HG03460 (cell line): ENCODE data around the gene TMA7.
A peak's percentile ranks its signal among the peaks of the same experiment; 100 is the strongest.
"Not testable (repeated sequence)": the region's sequence is repeated elsewhere in the genome, so short reads cannot be mapped to it uniquely, and the experiment has no call there.

ENCODE experiments used
- ATAC-seq: cut with Tn5 transposase; IDR thresholded peaks from one replicate; pipeline ENCODE4 v1.9.1; 2021; ENCODE audit not compliant: unreplicated experiment

TMA7 gene

DNA sequence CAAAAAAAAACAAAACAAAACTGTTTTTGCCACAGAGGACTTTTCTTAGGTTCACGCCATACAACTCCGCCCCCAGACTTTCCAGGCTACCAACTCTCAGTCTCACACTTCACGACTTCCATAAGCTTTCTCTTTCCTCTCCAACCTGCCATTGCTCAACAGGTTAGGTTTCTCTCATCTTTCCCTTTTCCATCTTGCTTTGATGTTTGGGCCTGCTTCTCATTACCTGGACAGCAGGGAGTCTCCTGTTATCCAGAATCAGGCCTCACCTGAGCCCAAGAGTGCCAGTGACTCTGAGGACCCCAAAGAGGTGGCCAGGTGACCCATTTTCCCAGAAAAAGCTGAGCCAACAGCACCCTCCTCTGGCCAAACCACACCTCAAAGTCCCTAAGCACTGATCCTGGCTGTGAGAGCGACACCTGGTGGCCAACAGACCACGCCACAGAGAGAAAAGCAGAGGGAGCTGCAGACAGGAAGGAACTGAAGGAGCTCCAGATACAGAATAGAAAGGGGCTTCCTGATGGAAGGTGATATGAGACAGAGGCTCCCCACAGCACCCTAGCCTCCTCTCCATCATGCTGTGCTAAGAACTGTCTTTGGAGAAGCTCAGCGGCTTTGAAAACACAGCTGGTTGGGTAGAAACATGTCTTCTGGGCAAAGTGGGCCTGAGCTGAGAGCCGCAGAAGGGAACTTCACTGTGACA lies 4.1 kb upstream of the TMA7 start:
- peak; percentile 32 for ATAC-seq

DNA sequence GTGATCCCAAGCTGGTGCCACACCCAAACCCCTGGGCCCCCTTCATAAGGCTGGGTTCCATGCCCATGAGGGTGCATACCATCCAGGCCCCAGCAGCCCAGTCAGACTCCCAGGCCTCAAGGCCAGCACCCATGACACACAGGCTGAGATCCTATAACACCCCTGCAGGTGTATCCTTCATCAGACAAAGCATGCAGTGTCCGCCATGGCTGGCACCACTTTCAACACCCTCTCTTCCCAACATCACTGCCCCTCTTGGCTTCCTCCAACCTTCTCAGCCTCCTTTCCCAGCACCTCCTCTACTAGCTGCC lies 3.6 kb upstream of the TMA7 start:
- no peak for ATAC-seq

DNA sequence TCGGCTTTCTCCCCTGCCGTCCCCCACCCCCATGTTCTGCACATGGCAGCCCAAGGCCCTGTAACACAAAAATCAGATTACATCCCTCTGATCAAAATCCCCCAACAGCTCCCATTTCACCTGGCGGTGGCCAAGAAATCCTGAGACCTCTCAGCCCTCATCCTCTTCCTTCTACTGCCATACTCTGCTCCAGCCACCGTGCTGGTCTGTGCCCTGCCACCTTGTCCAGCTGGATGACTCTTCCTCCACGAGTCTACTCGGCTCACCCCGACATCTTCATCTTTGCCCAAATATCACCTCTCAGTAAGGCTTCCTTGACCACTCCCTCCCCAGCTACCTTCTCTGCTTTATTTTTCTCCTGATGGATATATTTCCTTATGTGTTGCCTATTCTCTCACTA lies 3.2 kb upstream of the TMA7 start:
- no peak for ATAC-seq

DNA sequence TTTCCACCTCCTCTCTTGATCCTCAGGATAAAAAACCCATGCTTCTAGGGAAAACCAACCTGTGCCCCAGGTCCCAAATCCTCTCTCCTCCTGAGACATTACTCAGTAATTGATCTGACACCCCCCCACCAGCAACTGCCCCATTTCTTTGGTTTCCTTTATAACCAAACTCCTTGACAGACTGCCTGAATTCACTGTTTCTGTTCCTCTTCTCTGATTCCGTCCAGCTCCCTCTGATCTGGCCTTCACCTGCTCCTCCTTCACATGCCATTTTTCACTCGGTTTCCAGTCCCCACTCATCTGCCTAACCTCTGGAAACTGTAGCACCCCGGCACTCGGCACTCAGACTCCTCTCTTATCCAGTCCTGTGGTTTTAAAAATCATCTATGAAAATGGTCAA lies 2.2 kb upstream of the TMA7 start:
- ATAC-seq, result no peak

DNA sequence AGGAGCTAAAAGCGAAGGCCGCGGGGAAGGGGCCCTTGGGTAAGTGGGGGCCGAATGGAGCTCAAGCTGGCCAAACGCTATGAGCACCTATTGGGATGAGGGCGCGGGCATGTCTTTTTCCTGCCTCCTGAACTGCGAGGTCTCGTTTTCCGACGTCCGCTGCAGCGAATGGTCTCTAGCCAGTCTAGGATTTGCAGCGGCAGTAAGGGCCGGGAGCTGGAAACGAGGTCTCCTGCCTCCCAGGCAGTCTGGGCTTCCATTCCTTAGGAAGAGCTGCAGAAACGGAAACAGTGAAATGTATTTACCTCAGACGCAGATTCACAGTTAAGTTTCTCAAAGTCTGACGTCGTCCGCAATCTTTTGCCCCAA lies 517 bp downstream of the TMA7 start:
- peak; percentile 8 for ATAC-seq

DNA sequence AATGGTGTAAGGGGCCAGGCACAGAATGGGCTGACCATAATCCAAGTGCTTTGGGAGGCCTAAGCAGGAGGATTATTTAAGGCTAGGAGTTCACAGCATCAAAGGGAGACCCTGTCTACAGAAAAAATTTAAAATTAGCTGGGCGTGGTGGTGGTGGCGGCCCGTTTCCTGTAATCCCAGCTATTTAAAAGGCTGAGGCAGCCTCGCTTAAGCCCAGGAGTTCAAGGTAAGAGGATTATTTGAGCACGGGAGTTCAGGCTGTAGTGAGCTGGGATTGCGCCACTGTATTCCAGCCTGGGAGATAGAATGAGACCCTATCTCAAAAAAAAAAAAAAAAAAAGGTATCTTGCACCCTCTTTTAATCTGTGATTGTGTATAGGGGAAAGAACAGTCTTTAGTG lies 1.9 kb downstream of the TMA7 start:
- ATAC-seq, result no peak

DNA sequence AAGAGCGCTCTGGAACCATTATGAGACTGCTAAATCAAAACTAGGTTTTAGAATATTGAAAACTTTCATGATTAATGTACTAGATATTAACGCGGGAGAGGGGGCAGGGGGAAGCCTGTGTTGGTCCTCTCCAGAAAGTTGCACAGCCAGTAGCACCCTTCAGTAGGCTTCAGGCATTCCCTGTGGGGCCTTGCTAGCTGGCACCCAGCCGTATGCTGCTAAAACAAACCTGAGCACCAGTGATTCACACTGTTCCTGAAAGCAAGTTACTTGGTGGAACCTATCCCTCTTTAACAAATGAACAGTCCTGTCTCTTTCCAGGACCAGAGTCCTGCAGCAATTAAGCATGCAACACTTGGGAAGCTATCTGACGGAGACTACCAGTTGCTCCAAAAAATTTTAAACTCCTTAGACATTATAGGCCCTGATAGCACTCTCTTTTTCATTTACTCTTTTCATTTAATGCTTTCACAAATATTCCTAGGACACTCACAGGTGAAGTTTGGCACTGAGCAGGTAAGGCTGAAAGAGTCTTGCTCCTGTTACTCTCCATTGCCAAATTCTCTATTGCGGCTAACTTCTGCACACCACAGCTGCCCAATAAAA lies 5.3 kb downstream of the TMA7 start:
- no peak for ATAC-seq

DNA sequence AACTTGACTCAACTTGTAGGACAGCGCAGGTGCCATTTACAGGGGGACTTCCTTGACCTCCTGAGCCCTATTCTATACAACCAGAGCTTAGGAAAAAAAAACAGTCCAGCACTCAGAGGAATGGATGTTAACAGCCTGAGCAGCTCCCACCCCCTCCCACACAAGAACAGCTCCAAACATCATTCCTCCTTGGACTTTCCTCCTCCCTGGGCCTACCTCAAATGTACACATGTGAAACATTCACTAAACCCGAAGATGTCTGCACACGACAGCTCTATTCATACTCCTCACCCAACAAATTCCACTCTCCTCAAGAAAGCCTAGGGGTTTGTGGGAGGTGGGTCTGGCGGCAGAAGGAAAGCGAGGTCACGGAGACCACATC lies 6.0 kb downstream of the TMA7 start:
- ATAC-seq, result no peak

DNA sequence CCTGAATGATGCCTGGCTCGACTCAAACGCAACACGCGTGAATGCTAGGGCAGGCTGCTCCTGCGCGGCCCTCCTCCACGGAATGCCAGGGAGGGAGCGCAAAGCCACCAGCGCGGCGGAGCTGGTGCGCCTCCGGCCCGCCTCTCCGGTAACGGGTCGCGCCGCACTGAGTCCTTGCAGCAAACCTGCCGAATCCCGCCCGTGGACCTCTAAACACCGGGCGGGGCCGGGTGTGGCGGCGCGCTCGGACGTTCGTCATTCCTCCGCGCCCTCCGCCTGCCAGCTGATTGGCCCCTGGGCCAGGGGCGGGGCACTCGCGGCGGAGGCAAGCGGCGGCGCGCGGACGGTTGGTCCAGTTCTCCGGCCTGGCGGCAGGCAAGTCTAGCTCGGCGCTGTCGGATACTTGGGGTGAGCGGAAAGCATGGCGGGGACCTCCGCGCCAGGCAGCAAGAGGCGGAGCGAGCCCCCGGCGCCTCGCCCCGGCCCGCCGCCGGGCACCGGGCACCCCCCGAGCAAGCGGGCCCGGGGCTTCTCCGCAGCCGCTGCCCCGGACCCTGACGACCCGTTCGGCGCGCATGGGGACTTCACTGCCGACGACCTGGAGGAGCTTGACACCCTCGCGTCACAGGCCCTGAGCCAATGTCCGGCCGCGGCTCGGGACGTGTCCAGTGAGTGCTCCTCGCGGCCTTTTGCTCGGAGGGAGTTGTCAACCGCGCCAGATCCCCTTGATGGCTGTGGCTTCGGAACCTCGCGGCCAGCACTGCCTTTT lies 6.6 kb downstream of the TMA7 start, which contains the start of gene ATRIP:
Gene ATRIP (plus strand): TSS at position 313 of the 769 bp plus-strand sequence. CDS start 109 bp downstream, at position 422.
- ATAC-seq, result peak; percentile 86

DNA sequence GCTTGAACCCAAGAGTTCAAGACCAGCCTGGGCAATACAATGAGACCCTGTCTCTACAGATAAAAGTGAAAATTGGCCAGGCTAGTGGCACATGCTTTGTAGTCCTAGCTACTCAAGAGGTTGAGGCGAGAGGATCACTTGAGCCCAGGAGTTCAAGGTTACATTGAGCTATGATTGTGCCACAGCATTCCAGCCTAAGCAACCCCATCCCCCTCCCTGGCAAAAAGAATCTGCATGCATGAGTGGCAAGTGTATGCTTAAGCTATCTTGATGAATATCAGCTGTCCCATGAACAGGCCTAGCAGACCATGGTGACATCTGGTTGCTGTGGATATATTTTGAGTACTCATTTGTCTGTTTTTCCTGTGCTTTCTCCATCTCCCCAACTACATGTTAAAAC lies 11.2 kb downstream of the TMA7 start:
- ATAC-seq, result no peak

DNA sequence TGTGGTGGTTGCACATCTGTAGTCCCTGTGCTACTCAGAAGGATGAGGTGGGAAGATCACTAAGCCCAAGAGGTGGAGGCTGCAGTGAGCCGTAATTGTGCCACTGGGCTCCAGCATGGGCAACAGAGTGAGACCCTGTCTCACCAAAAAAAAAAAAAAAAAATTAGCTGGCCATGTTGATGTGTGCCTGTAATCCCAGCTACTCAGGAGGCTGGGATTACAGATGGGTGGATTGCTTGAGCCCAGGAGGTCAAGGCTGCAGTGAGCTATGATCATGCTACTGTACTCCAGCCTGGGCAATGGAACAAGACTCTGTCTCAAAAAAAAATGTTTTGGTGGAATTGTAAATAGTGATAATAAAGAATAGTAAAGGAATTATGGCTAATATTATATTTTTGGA lies 16.4 kb downstream of the TMA7 start:
- ATAC-seq, result no peak

DNA sequence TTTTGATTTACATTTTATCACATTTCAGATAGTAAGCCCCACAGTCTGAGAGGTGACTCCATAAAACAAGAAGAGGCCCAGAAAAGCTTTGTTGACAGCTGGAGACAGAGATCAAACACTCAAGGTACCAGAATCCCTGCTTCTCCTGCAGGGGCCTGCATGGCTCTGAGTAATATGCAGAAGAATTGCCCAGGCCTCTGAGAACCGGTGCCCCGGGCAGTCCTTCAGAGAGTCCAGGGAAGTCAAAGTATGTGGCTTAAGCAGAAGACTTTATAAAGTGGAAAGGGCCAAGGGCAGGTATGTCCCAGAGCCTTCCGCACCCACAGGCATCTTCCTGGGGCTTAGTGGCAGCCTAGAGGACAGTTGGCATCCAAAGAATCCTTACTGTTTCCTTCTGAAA lies 19.3 kb downstream of the TMA7 start:
- no peak for ATAC-seq

DNA sequence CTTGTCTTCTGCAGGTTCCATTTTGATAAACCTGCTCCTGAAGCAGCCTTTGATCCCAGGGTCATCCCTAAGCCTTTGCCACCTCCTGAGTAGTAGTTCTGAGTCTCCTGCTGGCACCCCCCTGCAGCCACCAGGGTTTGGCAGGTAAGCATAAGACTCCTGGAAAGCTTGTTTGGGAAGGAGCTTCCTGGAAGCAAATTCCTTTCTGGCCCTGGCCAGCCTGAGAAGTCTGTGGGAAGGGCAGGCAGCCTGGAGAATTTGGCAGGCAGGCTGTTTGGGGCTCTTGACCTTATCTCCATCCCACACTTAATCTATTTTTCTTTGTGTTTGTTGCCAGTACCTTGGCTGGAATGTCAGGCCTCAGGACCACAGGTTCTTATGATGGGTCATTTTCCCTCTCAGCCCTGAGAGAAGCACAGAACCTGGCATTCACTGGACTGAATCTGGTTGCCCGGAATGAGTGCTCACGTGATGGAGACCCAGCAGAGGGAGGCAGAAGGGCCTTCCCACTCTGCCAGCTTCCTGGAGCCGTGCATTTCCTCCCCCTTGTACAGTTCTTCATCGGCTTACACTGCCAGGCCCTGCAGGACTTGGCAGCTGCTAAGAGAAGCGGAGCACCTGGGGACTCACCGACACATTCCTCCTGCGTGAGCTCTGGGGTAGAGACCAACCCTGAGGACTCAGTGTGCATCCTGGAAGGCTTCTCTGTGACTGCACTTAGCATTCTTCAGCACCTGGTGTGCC lies 19.9 kb downstream of the TMA7 start:
- no peak for ATAC-seq

DNA sequence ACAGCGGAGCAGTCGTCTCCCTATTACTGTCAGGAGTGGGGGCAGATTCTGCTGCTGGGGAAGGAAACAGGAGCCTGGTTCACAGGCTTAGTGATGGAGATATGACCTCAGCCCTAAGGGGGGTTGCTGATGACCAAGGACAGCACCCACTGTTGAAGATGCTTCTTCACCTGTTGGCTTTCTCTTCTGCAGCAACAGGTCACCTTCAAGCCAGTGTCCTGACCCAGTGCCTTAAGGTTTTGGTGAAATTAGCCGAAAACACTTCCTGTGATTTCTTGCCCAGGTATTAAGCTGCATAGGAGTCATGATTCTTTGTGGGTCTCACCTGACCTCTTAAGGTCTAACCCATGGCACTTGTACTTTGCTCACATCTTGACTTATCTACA lies 20.5 kb downstream of the TMA7 start:
- no peak for ATAC-seq

DNA sequence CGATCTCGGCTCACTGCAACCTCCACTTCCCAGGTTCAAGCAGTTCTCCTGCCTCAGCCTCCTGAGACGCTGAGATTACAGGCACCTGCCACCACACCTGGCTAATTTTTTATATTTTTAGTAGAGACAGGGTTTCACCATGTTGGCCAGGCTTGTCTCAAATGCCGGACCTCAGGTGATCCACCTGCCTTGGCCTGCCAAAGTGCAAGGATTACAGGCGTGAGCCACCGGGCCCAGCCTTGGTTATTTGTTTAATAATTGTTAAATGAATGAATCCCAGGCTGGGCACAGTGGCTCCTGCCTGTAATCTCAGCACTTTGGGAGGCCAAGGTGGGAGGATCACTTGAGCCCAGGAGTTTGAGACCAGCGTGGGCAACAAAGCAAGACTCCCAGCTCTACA lies 21.7 kb downstream of the TMA7 start:
- not testable (repeated sequence) for ATAC-seq

DNA sequence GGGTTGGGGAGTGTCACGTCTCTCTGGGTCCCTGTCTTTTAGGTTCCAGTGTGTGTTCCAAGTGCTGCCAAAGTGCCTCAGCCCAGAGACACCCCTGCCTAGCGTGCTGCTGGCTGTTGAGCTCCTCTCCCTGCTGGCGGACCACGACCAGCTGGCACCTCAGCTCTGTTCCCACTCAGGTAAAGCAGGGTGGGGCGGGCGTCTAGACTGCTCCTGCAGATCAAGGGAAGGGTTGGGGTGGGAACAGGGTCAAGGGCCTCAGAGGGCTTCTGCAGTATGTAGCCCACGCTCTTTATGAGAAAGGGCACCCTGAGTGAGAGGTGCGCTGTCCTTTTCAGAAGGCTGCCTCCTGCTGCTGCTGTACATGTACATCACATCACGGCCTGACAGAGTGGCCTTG lies 23.6 kb downstream of the TMA7 start:
- ATAC-seq, result no peak

DNA sequence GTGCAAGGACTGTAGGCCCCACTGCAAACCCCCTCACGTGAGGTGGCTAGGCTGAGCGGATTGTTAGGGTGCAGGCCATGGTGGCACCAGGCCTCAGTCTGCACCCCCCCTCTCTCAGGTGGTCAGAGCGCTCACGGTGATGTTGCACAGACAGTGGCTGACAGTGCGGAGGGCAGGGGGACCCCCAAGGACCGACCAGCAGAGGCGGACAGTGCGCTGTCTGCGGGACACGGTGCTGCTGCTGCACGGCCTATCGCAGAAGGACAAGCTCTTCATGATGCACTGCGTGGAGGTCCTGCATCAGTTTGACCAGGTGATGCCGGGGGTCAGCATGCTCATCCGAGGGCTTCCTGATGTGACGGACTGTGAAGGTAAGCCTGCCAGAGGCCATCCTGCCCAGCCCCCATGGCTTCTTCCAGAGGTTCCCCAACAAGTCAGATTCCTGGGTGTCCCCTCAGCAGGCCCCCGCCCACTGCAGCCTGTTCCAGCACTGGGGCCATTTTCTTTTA lies 24.7 kb downstream of the TMA7 start:
- ATAC-seq, result no peak

DNA sequence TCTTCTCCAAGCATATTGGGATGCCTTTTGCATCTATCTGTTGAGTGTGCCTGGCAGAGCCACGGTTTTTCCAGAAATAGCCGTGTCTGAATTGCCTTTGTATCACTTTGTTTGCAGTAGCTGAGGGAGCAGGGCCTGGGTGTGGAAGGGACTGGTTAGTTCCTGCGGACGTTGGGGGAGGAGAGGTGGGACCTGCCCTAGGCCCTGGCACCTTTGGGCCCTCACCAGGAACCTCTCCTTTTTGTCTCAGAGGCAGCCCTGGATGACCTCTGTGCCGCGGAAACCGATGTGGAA lies 25.1 kb downstream of the TMA7 start:
- no peak for ATAC-seq

DNA sequence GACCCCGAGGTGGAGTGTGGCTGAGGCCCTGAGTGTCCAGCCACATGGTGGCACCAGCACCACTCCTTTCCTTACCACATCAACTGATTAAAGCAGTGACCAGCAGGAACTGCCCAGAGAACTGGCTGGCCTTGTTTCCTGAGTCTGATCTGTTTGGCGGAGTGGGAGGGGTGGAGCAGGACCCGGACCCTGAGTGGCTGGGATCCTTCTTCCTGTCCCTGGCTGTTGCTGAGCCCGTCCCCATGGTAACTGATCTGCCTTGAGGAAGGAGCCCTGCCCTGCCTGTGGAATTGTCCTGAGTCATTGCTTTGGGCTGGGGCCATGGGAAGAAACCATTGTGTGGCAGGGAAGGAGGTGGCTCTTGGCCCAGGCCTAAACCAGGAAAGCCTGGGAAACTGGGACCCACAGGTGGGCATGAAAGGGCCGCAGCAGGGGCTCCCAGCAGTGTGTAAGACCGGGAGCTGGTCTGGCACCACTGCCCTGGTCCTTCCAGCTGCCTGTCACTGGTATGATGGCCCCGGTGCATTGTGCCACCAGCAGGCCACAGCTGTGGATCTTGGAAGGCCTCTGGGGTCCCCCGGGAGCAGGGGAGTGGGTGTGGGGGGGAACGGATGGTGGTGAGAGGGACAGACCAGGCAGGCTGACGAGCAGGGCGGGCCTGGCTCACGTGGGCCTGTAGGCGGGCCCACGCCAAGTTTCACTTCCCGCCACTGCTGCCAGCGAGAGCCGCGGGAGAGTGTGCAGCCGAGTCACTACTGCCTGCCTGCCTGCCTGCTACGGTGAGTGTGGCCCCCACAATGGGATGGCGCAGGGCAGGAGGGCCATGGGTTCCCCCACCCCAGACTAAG lies 25.7 kb downstream of the TMA7 start:
- peak; percentile 78 for ATAC-seq

DNA sequence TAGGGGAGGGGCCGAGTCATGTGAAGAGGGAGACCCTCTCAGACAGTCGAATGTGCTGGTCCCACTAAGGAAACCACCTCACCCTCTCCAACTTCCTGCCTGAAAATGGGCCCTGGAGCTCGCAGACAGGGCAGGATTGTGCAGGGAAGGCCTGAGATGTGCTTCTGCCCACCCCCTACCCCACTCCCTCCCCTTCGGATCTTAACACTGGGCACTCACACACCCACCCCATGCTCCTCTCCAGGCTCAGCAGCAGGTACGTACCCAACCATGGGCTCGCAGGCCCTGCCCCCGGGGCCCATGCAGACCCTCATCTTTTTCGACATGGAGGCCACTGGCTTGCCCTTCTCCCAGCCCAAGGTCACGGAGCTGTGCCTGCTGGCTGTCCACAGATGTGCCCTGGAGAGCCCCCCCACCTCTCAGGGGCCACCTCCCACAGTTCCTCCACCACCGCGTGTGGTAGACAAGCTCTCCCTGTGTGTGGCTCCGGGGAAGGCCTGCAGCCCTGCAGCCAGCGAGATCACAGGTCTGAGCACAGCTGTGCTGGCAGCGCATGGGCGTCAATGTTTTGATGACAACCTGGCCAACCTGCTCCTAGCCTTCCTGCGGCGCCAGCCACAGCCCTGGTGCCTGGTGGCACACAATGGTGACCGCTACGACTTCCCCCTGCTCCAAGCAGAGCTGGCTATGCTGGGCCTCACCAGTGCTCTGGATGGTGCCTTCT lies 26.5 kb downstream of the TMA7 start:
- ATAC-seq, result peak; percentile 19
